SH-SY5Y (cell line): Measurements from ENCODE around the gene GAPVD1.

ENCODE experiments used
- GATA2 ChIP-seq: IDR thresholded peaks from 2 replicates; pipeline ENCODE4 v1.6.1; 2011; ENCODE audit warnings: mild to moderate bottlenecking, low read depth, low read length
- GATA3 ChIP-seq: IDR thresholded peaks from 2 replicates; pipeline ENCODE4 v1.6.1; 2011; ENCODE audit warnings: low read depth, mild to moderate bottlenecking, low read length, moderate library complexity

DNA sequence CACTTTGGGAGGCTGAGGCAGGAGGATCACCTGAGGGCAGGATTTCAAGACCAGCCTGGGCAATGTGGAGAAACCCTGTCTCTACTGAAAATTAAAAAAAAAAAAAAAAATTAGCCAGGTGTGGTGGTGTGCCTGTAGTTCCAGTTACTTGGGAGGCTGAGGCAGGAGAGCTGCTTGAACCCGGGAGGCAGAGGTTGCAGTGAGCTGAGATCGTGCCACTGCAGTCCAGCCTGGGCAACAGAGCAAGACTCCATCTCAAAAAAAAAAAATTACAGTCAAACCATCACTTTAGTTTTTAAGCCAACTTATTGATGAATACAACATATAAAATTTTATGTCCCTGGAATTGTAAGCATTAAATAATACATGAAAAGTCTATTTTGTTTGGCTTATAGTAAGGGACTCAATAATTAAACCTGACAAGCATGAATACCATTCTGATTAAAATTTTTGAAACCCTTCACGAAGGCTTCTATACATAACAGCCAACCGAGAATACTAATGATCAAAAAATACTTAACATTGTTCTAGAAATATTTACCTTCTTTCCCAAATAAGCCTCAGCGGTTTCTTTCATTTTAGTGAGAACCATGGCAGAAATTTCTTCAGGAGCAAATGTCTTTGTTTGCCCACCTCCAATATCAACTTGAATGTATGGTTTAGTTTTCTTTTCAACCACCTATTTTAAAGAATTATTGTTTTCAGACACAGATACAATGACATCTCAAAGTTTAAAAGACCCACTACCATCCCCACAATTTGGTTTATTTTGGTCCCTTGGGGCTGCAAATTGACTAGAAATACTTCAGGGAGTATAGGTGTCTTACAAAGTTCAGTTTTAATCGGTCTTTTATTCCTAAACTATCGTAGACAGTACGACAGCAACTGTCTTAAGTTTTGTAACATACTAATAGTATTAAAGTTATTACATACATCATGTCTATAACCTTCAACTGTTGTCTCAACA, 21.7 kb upstream of the GAPVD1 start:
- TF ChIP-seq GATA3 = no peak
- TF ChIP-seq GATA2 = no peak
